GM10266 (cell line): ENCODE results near the gene PARD3B.

Experiments used
- DNase-seq: peaks from one replicate; pipeline ENCODE4 v3.0.0; 2012; ENCODE audit errors: extremely low spot score
- TF ChIP-seq, protein P1 (sequence below): IDR thresholded peaks from 2 replicates; pipeline ENCODE4 v1.5.1; 2012; ENCODE audit warnings: mild to moderate bottlenecking, low read depth; ENCODE audit not compliant: control insufficient read depth, insufficient read depth; ENCODE audit errors: missing control alignments

Gene PARD3B

DNA sequence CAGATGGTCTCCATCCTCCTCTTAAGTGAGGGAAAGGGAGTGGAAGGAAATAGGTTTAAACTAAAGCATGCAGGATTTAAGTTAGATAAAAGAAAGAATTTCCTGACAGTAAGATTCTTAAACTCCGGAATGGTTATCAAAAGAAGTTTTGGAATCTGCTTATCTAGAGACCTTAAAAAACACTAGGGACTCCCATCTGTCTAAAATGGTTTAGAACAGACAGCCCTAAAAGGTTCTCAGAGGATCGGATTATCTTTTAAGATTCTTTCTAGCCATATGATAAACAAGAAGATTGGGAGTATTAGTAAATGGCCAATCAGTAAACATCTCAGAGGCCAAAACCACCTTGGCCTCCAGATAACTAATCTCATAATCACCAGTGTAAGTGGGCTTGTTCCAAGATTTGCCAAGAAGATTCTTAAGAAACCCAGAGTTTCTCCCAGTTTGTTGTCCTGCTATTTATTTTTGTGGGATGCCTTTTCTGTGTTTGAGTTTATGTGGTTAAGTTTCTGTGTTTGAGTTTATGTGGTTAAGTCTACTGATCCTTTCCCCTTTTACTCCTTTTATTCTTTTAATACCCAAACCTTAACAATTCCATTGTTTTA, 822.2 kb downstream of the PARD3B start:
- TF ChIP-seq, protein P1, sequence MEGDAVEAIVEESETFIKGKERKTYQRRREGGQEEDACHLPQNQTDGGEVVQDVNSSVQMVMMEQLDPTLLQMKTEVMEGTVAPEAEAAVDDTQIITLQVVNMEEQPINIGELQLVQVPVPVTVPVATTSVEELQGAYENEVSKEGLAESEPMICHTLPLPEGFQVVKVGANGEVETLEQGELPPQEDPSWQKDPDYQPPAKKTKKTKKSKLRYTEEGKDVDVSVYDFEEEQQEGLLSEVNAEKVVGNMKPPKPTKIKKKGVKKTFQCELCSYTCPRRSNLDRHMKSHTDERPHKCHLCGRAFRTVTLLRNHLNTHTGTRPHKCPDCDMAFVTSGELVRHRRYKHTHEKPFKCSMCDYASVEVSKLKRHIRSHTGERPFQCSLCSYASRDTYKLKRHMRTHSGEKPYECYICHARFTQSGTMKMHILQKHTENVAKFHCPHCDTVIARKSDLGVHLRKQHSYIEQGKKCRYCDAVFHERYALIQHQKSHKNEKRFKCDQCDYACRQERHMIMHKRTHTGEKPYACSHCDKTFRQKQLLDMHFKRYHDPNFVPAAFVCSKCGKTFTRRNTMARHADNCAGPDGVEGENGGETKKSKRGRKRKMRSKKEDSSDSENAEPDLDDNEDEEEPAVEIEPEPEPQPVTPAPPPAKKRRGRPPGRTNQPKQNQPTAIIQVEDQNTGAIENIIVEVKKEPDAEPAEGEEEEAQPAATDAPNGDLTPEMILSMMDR: no peak
- no peak for DNase-seq

DNA sequence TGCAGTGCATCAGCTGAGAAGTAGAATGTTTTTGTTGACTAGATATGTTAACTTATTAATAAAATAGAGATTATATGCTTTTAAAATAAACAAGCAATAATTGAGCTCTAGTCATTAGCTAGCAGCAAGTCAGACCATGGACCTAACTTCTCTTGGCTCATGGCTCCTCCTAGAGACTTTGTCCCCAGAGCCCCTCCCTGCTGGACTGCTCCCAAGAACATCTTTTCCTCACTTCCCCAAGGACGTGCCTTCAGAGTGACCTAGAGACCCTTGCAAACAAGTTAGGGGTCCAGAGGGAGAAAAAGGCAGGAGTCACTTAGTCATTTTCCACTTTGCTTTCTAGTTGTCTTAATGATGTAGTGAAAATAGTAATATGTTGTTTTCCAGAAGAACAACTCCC, 824.5 kb downstream of the PARD3B start:
- TF ChIP-seq, protein P1: no peak
- DNase-seq: no peak

DNA sequence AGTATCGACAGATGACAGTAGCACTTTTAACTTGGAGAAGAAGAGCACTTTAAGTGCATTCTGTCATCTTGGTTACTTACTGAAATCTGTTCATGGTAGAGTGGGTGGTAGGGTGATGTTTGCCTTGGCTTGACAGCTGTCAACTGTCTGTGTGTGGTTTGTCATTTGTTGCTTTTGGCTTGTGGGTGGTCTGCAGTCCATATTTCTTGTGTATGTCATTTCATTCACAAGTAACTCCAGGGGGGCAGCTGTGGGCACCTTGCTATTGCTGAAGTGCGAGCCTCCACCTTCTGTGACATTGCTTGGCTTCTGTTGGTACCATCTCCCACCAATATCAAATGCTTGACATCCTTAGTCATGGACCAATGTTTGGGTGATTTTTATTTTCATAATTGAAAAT, 825.5 kb downstream of the PARD3B start:
- TF ChIP-seq, protein P1: no peak
- DNase-seq: no peak

DNA sequence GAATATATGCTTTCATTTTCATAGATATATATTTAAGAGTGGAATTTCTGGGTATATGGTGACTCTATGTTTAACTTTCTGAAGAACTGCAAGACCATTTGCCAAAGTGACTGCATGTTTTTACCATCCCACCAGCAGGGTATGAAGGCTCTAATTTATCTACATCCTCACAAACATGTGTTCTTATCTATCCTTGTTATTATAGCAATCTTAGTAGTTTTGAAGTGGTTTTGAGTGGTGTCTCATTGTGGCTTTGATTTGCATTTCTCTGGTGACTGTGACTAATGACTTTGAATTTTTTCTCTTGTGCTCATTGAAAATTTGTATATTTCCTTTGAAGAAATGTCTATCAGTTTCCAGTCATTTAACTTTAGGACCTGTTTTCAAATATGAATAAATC, 826.9 kb downstream of the PARD3B start:
- DNase-seq: no peak
- TF ChIP-seq, protein P1: no peak

DNA sequence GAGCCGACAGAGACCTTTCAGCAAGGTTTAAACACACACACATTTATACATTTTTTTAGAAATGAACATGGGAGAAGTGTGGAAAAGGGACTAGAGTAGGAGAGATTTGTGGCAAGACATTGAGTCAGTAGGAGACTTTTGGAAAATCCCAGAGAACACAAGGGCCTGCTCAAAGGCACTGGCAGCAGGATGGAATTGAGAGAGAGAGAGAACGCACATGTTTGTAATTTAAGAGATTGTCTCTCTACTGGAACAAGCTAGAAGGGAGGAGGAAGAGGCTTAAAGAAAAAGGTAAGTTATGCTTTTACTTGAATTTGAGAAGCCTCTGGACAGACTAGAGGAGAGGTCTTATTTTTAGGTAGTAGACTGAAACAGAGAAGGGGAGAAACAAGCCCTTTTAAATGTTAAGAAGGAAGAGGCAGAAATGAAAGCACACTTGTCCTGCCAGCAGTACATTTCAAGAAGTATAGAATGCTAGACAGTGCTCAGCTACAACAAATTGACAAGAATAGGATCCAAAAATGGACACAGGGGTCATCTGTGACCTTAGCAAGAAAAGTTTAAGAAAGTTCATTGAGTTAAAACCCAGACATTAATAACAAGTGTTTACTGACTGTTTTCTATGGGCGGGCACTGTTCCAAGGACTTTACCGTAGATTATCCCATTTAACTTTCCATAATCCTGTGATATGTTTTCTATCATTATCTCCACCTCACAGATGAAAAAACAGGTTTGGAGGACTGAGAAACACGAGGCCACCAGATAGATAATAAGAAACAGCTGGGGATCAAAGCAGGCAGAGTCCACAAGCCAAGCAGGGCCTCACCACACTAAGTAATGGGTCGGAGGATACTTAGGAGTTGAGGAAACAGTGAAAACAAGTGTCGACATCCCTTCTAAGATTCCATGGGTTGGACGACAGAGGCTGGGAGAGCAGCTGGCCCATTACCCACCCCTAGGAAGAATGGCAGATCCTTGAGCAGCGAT, 830.5 kb downstream of the PARD3B start:
- DNase-seq: no peak
- TF ChIP-seq, protein P1: no peak

DNA sequence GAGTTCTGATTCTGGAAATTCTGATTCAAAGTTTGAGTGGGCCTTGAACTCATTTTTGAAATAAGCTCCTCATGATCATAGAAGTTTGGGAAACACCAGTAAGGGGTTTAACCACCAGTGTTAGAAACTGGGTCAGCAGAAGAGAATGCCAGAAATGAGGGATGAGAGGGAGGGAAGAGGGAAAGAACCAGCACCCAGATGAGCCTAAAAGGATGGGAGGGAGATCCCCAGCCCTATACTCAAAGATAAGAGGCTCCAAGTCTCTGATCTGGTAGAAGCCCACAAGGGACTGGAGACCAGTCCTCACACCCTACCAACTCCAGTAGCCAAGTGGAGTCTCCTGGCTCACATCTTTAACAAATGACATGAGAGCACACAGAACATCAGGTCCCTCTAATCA, 832.0 kb downstream of the PARD3B start:
- TF ChIP-seq, protein P1: no peak
- DNase-seq: no peak

DNA sequence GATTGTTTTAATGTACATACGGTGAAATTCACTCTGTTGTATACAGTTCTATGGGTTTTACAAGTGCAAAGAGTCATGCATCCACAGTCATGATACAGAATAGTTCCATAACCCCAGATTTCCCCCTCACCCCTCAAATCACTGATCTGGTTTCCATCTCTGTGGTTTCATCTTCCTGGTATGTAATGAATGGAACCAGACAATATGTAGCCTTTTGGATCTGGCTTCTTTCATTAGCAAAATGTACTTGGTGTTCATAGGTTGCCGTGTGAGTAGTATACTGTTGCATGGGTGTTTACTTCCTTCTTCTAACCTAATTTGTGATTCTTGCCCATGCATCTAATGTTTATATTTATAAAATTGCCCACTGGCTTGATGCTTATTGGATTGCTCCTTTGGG, 838.3 kb downstream of the PARD3B start:
- DNase-seq: no peak
- TF ChIP-seq, protein P1: no peak
